Amygdala (tissue), 56 donors: ENCODE results near the gene DIP2C.

Experiments used
- DNase-seq, 56 donors: peaks; one replicate each; lab custom pipeline; 2025; lab: John Stamatoyannopoulos, UW

The DIP2C gene

DNA sequence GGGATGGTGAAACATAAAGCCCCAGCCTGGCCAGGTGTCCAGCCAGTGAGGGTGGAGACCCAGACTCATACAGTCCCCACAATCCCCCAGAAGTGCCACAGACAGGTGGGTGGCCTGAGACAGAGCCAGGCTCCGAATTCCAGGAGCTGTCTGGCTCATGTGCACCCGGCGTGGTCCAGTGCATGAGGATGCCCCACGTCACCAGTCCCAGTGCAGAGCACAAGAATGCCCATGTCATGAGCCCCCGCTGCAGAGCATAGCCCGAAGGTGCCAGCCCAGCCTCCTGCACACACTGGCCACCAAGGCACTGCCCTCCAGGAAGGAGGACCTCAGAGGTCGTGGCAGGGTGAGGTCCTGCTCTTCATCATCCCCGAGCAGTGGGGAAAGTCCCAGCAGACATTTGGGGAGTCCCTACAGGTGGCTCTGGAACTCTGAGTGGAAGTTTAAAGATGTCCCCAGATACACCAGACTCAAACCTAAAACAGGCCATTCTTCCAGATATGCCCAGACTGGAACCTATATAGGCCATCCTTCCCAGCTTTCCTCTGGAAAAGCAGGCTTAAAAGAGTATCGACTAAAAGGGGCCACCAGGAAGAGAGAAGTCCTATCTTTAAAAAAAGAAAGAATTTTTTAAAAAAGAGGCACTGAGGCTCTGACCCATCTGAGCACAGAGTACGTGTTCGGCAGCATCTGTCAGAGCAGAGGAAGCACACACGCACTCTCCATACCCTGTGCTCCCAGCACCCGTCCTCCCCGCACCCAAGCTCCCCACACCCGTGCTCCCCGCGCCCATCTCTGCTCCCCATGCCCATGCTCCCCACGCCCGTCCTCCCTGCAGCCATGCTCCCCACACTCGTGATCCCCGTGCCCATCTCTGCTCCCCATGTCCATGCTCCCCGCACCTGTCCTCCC is 11.5 kb downstream of the DIP2C start:
- DNase-seq: no peak

DNA sequence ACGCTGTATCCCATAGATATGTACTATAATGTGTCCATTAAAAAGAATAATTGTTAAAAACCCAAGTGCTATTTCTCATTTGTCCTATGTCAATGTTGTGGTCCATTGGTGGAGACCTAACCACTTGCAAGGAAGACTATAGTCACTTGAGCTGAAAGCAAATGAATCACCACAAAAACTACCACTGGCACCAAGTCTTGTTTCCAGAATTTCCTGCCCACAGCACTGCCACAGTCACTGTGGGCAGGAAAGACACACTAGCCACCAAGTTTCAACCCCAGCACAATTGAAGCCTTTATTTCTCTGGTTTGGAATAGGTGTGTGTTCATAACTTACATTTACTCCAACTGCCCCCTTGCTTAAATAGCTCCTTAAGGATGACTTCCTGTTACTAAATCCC is 12.4 kb downstream of the DIP2C start:
- DNase-seq: no peak

DNA sequence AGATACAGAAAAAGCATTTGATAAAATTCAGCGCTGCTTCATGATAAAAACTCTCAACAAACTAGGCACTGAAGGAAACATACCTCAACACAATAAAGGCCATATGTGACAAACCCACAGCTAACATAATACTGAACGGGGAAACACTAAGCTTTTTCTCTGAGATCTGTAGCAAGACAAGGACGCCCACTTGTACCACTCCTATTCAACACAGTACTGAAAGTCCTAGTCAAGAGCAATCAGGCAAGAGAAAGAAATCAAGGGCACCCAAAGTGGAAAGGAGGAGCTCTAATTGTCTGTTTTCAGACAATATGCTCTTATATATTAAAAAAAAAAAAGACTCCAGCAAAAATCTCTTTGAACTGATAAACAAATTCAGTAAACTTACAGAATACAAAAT is 13.3 kb downstream of the DIP2C start:
- no peak for DNase-seq

DNA sequence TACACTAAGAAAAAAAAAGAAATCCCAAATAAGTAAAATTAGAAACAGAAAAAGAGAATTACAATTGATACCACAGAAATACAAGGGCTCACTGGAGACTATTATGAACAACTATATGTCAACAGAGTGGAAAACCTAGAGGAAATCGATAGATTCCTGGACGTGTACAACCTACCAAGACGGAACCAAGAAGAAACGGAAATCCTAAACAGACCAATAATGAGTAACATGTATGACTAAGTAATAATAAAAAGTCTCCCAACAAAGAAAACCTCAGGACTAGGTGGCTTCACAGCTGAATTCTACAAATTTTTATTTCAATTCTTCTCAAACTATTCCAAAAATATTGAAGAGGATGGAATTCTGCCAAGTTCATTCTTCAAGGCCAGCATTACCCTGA is 13.9 kb downstream of the DIP2C start:
- DNase-seq: no peak

DNA sequence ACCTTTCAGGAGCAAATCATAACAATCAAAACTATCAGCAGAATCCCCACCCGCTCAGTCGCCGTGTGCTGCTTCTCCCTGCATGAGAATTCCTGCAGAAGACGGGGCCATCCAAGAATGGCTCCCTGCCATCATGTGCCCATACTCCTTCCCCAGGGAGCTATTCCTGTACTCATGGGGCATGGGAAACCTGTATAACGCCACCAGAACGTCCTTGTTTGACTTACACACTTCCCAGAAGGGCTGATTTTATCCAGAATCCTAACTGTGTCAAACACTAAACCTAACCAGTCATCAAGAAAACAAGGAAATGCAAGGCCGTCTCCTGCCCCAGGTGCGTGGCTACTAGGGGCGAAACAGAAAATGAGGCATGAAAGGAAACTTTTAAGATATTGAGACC is 16.0 kb downstream of the DIP2C start:
- DNase-seq: no peak

DNA sequence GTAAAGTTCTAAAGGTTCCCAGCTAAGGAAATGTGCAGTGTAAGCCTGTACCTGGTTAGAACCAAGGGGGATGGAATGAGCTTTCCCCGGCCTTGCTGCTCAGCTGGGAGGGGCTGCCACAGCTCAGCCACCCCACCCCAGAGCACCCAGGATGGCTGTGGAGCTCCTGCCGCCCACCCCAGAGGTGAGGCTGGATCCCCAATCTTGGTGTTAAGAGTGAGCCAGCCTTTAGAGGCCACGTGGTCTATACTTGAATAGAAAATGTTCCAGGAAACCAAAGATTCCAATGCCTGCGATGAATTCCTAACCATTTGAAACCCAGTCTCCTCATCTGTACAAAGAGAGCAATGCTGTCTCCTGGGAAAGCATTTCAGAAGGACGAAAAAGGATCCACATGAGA is 16.5 kb downstream of the DIP2C start:
- no peak for DNase-seq

DNA sequence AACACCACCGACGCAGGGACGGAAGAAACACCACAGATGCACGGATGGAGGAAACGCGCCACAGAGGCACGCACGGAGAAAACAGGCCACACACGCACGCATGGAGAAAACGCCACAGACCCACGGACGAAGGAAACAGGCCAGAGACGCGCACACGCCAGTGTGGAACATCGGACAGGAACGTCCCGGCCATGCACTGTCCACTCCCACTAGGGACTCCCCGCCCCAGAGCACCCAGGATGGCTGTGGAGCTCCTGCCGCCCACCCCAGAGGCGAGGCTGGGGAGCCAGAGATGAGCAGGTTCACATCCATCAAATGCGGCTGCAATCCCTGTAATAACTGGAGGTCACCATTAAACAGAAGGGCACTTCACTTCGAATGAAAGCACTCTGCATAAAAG is 17.3 kb downstream of the DIP2C start:
- no peak for DNase-seq

DNA sequence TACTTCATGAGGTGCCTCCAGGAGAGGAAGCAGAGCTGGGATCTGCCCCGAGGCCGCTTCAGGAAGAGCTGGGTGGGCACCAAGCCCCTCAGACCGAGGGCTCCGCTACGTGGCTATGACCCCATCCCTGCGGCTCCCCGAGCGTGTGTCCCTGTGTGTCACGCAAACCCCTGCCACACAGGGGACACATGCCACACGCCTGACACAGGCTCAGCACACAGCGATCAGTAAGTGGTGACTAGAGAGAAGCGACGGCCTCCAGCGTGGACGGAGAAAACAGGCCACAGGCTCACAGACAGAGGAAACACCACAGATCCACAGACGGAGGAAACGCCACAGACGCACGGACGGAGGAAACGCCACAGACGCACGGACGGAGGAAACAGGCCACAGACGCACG is 18.5 kb downstream of the DIP2C start:
- no peak for DNase-seq

DNA sequence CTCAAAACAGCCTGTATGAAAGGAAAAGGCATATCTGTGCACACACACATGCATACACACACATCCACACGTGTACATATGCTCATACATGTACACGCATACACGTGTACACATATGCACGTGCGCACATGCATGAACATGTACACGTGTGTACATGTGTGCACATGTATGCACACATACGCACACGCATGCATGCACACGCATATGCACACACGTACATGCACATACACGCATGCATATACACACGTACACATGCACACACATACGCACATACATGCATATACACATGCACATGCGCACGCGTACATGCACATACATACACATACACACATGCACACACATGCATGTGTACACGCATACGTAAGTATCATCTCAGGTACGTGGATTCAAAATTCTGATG is 19.4 kb downstream of the DIP2C start:
- no peak for DNase-seq

DNA sequence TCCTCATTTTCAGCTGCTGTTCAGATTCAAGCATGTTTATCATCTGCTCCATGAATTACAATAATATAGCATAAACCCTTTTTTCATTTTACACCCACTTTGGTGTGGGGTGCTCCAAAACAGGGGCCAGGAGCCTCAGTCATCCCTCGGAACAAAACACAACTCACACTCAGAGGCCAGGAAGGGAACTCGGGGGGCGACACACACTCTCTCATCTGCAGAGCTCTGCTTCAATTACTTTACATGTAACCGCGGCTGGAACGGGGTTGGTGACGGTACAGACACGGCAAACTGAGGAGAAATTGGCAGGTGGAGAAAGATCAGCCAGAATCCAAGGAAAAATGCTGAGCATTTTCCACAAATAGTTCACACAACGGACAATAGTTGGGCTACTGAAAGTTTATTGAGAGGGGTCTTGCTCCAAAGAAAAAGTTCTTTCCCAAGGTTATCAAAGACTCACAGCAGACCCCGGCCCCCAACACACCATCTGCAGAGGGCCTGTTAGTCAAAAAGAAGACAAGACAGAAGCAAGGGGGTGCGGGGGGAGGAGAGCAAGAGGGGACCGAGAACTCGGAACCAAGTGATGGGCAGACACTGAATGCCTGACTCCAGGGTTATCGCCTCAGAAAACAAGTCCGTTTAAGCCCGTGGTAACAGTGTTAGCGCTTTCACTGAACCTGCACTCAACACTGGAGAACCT is 20.5 kb downstream of the DIP2C start:
- DNase-seq: no peak

DNA sequence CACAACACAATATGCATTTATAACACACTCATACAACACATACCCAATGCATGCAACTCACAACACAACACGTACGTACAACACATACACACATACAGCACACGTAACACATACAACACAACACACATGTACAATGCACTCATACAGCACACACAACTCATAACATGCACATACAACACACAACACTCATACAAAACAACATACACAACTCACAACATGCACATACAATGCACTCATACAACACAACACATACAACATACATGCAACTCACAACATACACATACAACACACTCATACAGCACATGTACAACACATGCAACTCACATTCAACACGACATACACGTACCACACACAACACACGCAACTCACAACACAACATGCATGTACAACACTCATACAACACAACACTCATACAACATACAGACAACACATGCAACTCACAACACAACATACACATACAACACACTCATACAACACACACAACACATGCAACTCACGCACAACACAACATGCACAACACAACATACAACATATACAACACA is 21.8 kb downstream of the DIP2C start:
- DNase-seq: no peak

DNA sequence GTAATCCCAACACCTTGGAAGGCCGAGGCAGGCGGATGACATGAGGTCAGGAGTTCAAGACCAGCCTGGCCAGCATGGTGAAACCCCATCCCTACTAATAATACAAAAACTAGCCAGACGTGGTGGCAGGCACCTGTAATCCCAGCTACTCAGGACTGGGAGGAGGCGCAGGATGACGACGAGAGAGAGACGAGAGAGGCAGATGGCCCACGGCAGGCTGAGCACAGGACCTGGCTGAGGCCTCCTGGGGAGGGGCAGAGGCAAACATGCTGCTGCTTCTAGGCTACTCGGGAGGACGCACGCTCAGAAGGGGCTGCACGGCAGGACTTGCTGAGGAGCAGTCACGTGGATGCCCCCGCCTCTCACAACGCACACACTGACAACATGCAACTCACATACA is 22.4 kb downstream of the DIP2C start:
- DNase-seq: no peak

DNA sequence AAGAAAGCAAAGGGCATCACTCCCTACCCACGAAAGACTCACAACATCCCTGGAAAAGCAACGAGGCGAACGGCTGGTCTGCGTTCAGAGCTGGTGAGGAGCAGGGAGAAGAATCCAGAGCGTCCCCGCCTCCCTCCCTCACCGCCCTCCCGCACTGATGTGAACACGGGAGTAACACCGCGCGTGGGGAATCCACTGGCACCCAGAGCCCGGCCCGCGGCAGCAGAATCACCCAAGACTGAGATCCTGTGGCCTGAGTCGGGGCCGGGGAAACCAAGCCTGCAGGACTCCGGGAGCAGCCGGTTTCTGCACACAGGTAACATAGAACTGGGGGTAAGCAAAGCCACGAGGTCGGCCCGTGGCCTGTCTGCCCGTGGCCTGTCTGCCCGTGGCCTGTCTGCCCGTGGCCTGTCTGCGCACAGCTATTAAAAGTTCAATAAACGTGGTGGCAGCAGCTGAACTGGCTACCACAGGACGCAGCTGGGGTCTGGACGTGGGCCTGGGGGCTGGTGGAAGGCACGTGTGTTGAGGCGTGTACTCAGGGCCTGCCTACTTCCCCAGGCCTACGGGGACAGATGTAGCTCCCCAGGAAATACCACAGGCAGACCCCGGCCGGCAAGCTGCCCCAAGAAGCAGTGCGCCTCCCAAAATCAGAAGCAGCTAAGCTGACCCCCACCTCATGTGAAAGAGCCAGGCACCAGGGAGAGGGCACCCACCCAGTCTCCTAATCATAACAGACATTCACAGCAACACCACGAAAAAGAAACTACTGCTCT is 23.0 kb downstream of the DIP2C start:
- DNase-seq: no peak

DNA sequence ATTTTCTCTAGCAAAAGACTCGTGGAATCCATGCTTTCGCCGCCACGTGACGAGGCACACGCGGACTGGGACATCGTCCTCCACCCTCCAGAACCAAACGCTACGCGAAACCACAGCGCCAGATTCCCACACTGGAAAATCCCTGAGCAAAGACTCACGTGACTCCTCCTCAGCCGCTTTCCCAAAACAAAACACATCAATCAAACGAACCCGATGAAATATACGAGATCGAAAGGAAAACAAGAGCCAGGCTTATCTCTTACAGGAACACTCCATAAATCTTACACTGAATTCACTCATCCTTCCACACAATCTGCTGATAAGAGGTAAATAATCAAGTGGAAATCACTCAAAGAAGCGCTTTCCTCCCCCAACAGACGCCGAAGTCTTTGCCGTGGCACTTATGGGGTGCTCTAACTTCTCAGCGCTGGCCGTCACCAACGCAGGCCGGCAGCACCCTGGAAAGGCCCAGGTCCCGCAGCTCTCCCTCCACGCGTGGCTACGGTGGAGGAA is 23.8 kb downstream of the DIP2C start:
- DNase-seq: no peak

DNA sequence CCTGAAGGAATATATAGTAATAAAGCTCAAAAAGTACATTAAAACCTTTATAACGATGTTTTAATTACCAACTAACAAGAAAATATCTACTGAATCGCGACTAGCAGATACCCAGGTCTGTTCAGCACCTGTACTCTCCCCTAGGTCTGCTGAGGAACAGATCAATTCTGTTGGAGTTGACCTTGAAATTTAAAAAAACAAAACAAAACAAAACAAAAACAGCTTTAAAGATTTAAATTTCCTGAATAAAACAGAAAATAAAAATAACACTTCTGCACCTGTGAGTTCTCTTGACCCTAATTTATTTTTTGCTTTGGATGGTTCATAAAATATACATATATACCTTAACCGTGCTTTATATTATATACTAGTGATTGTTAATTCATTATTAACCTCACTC is 24.6 kb downstream of the DIP2C start:
- no peak for DNase-seq

DNA sequence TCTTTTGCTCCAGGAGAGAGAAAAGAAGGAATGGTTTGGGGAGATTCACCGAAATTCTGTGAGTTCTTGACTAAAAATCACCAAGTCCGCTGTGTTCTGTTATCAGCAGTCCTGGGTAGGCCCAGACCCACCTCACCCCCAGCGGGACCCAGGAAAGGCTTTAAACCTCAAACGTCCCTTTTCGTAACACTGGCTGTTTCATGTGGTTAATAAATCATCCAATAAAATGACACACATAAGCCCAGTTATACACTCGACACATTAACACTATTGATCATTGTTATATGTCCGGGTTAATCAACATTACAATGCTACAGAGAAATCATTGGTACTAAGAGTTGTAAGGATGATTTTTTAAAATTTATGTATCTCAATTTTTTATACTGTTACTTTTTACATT is 25.2 kb downstream of the DIP2C start:
- no peak for DNase-seq

DNA sequence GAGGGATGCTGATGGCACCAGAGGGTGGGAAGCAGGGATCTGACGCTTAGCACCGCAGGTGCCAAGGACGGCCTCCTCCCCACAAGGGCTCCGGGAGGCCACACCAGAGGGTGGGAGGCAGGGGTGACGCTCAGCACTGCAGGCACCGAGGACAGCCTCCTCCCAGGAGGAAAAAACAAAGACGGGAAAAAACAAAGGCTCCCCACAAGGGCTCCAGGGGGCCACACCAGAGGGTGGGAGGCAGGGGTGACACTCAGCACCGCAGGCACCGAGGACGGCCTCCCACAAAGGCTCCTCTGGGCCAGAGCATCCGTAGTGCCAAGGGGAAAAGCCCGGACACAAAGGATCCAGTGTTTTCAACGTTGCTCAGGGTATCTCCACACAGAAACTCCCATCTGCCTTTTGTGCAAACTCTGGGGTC is 25.6 kb downstream of the DIP2C start:
- peak in 51 of 56 donors; percentile 29 to 92 (median 70) for DNase-seq

DNA sequence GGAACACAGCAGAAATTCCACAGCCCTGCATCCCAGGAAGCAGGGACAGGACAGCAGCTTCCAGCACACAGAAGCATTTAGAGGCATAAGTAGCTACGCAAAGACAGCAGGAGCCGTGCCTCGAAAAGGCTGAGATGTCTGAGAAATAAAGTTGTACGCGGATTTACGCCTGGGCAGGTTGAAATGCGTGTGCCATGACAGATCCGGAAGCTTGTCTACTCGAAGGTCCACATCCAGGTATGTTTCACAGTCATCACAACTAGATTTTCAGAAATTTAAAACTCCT is 26.1 kb downstream of the DIP2C start:
- DNase-seq: peak in 1 of 56 donors; percentile 63

DNA sequence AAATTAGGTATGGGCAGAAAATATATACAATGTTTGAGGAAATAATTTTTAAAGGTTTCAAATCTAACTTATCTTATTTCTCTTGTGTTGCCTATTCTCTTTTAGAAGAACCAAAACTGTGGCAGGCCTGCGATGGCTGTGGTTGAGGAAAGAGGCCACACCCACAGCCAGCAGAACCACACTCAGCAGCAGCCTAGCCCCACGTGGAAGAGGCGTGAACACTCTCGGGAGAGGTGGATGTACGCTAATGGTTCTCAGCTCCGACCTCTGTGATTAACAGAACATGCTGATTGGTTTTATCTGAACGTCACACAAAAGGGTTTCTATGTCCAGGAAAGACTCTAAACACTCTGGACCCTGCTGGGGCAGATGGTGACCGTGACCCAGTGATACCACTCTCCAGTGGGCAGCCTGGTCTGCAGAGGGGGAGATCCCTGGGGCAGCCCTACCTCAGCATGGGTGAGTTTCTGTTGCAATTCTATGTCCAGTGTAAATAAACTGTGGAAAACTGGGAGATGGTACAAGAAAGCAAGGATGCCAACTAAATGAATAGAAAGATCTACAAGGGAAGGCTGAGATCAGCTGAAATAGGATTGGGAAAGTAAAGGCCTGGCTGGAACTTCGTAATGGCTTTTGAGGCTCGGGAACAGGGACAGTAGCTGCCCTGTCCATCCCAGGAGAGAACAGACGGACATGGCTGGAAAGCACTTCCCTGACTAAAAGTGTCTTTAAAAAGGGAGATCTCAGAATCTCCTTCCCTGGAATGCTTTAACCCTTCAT is 26.6 kb downstream of the DIP2C start:
- DNase-seq: peak in 3 of 56 donors; percentile 29 to 45 (median 36)

DNA sequence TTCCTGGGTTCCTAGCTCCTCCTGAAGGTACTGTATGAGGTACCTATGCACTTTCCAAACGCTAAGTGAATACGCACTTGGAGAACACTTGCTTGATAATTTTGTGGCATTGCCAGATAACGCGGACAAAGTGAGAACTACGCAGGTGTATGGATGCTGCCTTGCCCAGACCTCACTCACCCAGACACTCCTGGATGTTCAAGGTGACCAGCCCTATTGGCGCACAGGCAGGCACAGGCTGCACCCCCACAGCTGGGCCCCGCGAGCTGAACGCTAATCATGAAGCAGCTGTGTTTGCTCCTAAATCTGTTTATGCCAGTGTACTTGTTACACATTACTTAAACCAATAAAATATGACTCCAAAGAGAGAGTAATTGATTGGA is 27.3 kb downstream of the DIP2C start:
- DNase-seq: no peak
